Neural cell (in vitro differentiated cells): ENCODE results near the gene RIPPLY1. TPM values are rescaled to one million over a fixed set of nuclear protein-coding genes. Genes with fewer than 3 reads are reported as not detected.

ENCODE experiments used
- H2AFZ ChIP-seq: fragments of 200-600, 300-800 bp; sonication (generic), shearing (Covaris generic); 2 replicates; pipeline ENCODE4 v1.6.0; 2014; ENCODE audit warnings: low read depth, mild to moderate bottlenecking, antibody characterized with exemption, low read length, moderate library complexity
- H3F3A ChIP-seq: fragments of 200-600 bp; shearing (Covaris generic); 2 replicates; pipeline ENCODE4 v1.6.1; 2016; ENCODE audit warnings: mild to moderate bottlenecking, moderate library complexity, mixed read lengths, antibody characterized with exemption, low read length; ENCODE audit not compliant: insufficient read depth, poor library complexity, severe bottlenecking
- H3K27ac ChIP-seq: fragments of 200-600, 300-800 bp; sonication (generic), shearing (Covaris generic); 2 replicates; pipeline ENCODE4 v1.5.1; 2014; ENCODE audit warnings: mild to moderate bottlenecking, low read length, moderate library complexity
- H3K27me3 ChIP-seq: fragments of 300-800, 200-600 bp; sonication (generic), shearing (Covaris generic); 2 replicates; pipeline ENCODE4 v1.6.0; 2014; ENCODE audit warnings: mild to moderate bottlenecking, low read depth, low read length, moderate library complexity; ENCODE audit not compliant: insufficient read depth
- H3K36me3 ChIP-seq: fragments of 300-800, 200-600 bp; sonication (generic), shearing (Covaris generic); 2 replicates; pipeline ENCODE4 v1.5.1; 2014; ENCODE audit warnings: mild to moderate bottlenecking, antibody characterized with exemption, low read length, moderate library complexity; ENCODE audit not compliant: insufficient read depth
- H3K4me2 ChIP-seq: fragments of 300-800, 200-600 bp; sonication (generic), shearing (Covaris generic); 2 replicates; pipeline ENCODE4 v1.6.0; 2014; ENCODE audit warnings: mild to moderate bottlenecking, low read length
- H3K4me3 ChIP-seq: fragments of 300-800, 200-600 bp; sonication (generic), shearing (Covaris generic); 2 replicates; pipeline ENCODE4 v1.5.1; 2014; ENCODE audit warnings: mild to moderate bottlenecking, low read length, moderate library complexity
- H3K79me2 ChIP-seq: fragments of 200-600 bp; shearing (Covaris generic); replicated peaks from 2 replicates; pipeline ENCODE4 v1.6.0; 2014; ENCODE audit warnings: mild to moderate bottlenecking, low read length, moderate library complexity; ENCODE audit not compliant: insufficient read depth
- H3K9ac ChIP-seq: fragments of 300-800, 200-600 bp; sonication (generic), shearing (Covaris generic); 2 replicates; pipeline ENCODE4 v1.6.1; 2016; ENCODE audit warnings: mild to moderate bottlenecking, low read length, mixed read lengths
- H3K9me2 ChIP-seq: fragments of 200-600 bp; shearing (Covaris generic); 2 replicates; pipeline ENCODE4 v1.6.1; 2016; ENCODE audit warnings: mild to moderate bottlenecking, low read length, mixed read lengths; ENCODE audit not compliant: insufficient read depth
- H3K9me3 ChIP-seq: fragments of 200-600, 300-800 bp; sonication (generic), shearing (Covaris generic); 2 replicates; pipeline ENCODE4 v1.6.1; 2016; ENCODE audit warnings: mild to moderate bottlenecking, mixed run types, low read length, moderate library complexity, mixed read lengths
- H4K20me1 ChIP-seq: fragments of 200-600 bp; shearing (Covaris generic); 2 replicates; pipeline ENCODE4 v1.6.1; 2016; ENCODE audit warnings: mild to moderate bottlenecking, mixed run types; ENCODE audit not compliant: insufficient read depth
- CTCF ChIP-seq: fragments of 450-650 bp; IDR thresholded peaks from 2 replicates; pipeline ENCODE4 v1.5.1; 2014; ENCODE audit warnings: antibody characterized with exemption, mild to moderate bottlenecking, moderate library complexity; ENCODE audit not compliant: poor library complexity, severe bottlenecking
- EP300 ChIP-seq: fragments of 450-650 bp; conservative IDR thresholded peaks from 2 replicates; pipeline ENCODE4 v1.6.1; 2014; ENCODE audit warnings: antibody characterized with exemption, mild to moderate bottlenecking, moderate library complexity; ENCODE audit not compliant: poor library complexity, severe bottlenecking
- EZH2 ChIP-seq: fragments of 200-600, 300-800 bp; shearing (Covaris generic), sonication (generic); IDR thresholded peaks from 2 replicates; pipeline ENCODE4 v1.6.1; 2014; ENCODE audit warnings: antibody characterized with exemption, low read length, borderline replicate concordance, mild to moderate bottlenecking; ENCODE audit not compliant: insufficient read depth, poor library complexity, severe bottlenecking
- MXI1 ChIP-seq: fragments of 450-650 bp; conservative IDR thresholded peaks from 2 replicates; pipeline ENCODE4 v1.6.1; 2014; ENCODE audit warnings: antibody characterized with exemption, mild to moderate bottlenecking; ENCODE audit not compliant: poor library complexity, severe bottlenecking
- POLR2AphosphoS5 ChIP-seq: IDR thresholded peaks from 2 replicates; pipeline ENCODE4 v1.6.1; 2012
- RAD21 ChIP-seq: fragments of 450-650 bp; conservative IDR thresholded peaks from 2 replicates; pipeline ENCODE4 v1.6.1; 2014; ENCODE audit warnings: antibody characterized with exemption, mild to moderate bottlenecking, moderate library complexity
- REST ChIP-seq: IDR thresholded peaks from 2 replicates; pipeline ENCODE4 v1.6.1; 2012; ENCODE audit warnings: borderline replicate concordance
- SMC3 ChIP-seq: fragments of 450-650 bp; conservative IDR thresholded peaks from 2 replicates; pipeline ENCODE4 v1.6.1; 2014; ENCODE audit warnings: antibody characterized with exemption, mild to moderate bottlenecking, moderate library complexity; ENCODE audit not compliant: poor library complexity
- TAF1 ChIP-seq: IDR thresholded peaks from 2 replicates; pipeline ENCODE4 v1.6.1; 2012; ENCODE audit warnings: low read depth
- polyA plus RNA-seq: library from polyadenylated mRNA; depleted of rRNA; stranded (reverse); fragments of >200 nt; gene quantifications from 2 replicates; pipeline ENCODE4 v1.2.3, GENCODE V29; 2014

RIPPLY1 gene
- polyA plus RNA-seq, 1 donor from 2014 or later = 0.57 TPM

- TF ChIP-seq CTCF = no peak
- Histone ChIP-seq H3K27ac (no peak overlapping the region), H3F3A (no peaks in the 10 kb centered on the region), H3K4me2 (no peak overlapping the region), H3K9ac (no peak overlapping the region), H3K79me2 (no peaks in the 10 kb centered on the region), H3K4me3 (no peak overlapping the region), H4K20me1 (no peaks in the 10 kb centered on the region), H3K9me3 (no peaks in the 10 kb centered on the region), H3K27me3 (no peaks in the 10 kb centered on the region), H3K36me3 (no peaks in the 10 kb centered on the region), H2AFZ (no peak overlapping the region), H3K9me2 (no peaks in the 10 kb centered on the region)
These were observed 32.0 kb upstream of the RIPPLY1 start for GRCh38 chrX:106935175-106935574.

- no peak for TF ChIP-seq POLR2AphosphoS5
- H3K79me2 ChIP-seq = no peaks in the 10 kb centered on the region
- no peak overlapping the region for H2AFZ ChIP-seq
- H3K27ac ChIP-seq = no peak overlapping the region
- H3K27me3 ChIP-seq = no peaks in the 10 kb centered on the region
- H3K4me3 ChIP-seq = no peak overlapping the region
- no peaks in the 10 kb centered on the region for H3K36me3 ChIP-seq
- H4K20me1 ChIP-seq = no peaks in the 10 kb centered on the region
- H3K9me2 ChIP-seq = no peaks in the 10 kb centered on the region
- H3K9ac ChIP-seq = no peak overlapping the region
- no peaks in the 10 kb centered on the region for H3K9me3 ChIP-seq
- H3F3A ChIP-seq = no peaks in the 10 kb centered on the region
- H3K4me2 ChIP-seq = no peak overlapping the region
These were observed 30.4 kb upstream of the RIPPLY1 start for GRCh38 chrX:106933538-106933961.

GRCh38 chrX:106932960-106933537 lies 29.9 kb upstream of the RIPPLY1 start:
- Histone ChIP-seq H4K20me1 (no peaks in the 10 kb centered on the region), H3K9me2 (no peaks in the 10 kb centered on the region), H3K9me3 (no peaks in the 10 kb centered on the region), H3K27ac (no peak overlapping the region), H3K79me2 (no peaks in the 10 kb centered on the region), H3K36me3 (no peaks in the 10 kb centered on the region), H3K4me2 (no peak overlapping the region), H3K4me3 (no peak overlapping the region), H3K9ac (no peak overlapping the region), H2AFZ (no peak overlapping the region), H3F3A (no peaks in the 10 kb centered on the region), H3K27me3 (no peaks in the 10 kb centered on the region)
- no peak for TF ChIP-seq RAD21
- no peak for TF ChIP-seq REST
- TF ChIP-seq EP300 = no peak
- TF ChIP-seq TAF1 = no peak
- TF ChIP-seq MXI1 = no peak
- TF ChIP-seq CTCF = no peak
- no peak for TF ChIP-seq SMC3
- TF ChIP-seq POLR2AphosphoS5 = no peak
- TF ChIP-seq EZH2 = no peak
